ENCODE results near the gene REEP3. TPM values are rescaled to one million over a fixed set of nuclear protein-coding genes. Genes with fewer than 3 reads are reported as not detected.

Gene REEP3
- total and polyA plus RNA-seq, 2 of the 8 experiments (the other 6 are each of a cell fraction or from before 2014, with no cell fraction given): 5.8 to 31.5 TPM

- no peak for TF ChIP-seq CHD7 (IDR thresholded peaks at IDR 0.05; ENCODE audit: insufficient replicate concordance, low read length)
- TF ChIP-seq MAX (IDR thresholded peaks at IDR 0.05): no peak
- no peak for TF ChIP-seq EGR1 (IDR thresholded peaks at IDR 0.05; ENCODE audit: borderline replicate concordance, low read depth, low read length)
- no peak for TF ChIP-seq CTBP2 (IDR thresholded peaks at IDR 0.05; ENCODE audit: borderline replicate concordance, insufficient read depth, insufficient read length, low read length)
- no peak for TF ChIP-seq POLR2A (IDR thresholded peaks at IDR 0.05; ENCODE audit: control extremely low read depth in 1 of 2, low read depth in 2 of 2, low read length in 2 of 2)
- TF ChIP-seq MAFK (IDR thresholded peaks at IDR 0.05; ENCODE audit: low read depth, low read length): no peak
- TF ChIP-seq TAF7 (optimal IDR thresholded peaks at IDR 0.05; ENCODE audit: borderline replicate concordance, low read depth, low read length): no peak
- TF ChIP-seq GTF2F1 (IDR thresholded peaks at IDR 0.05; ENCODE audit: borderline replicate concordance, low read depth, low read length): no peak
- no peak for TF ChIP-seq CHD1 (IDR thresholded peaks at IDR 0.05; ENCODE audit: low read depth, low read length)
These were observed 52.8 kb downstream of the REEP3 start (continued) for GRCh38 chr10:63574011-63574410.

All from H1 (cell line).